ENCODE data around the gene DEPDC1B.
"Not testable (repeated sequence)": the region's sequence is repeated elsewhere in the genome, so short reads cannot be mapped to it uniquely, and the experiment has no call there.

Gene DEPDC1B

GRCh38 chr5:60639544-60639943, 60.4 kb downstream of the DEPDC1B start:
- no peak for DNase-seq

- DNase-seq, result no peak
Observed at GRCh38 chr5:60638300-60638699, 61.7 kb downstream of the DEPDC1B start.

DNA sequence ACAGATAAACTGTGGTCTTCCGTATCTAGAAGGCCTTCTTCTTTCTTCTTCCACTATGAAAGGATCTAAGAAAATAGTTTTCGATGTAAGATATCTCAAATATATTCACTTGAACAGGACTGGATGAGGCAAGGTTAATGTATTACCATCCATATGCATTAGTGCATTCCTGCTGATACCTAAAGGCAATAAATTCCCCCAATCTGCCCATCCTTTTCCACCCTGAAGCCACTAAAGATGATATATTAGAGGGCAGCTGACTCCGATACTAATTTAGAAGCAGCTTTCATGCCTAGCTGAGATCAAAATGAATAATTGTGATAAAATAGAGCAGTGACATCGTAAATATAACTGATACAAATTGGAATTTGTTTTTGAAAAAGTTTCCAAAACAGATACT, 63.3 kb downstream of the DEPDC1B start:
- no peak for DNase-seq

- no peak for DNase-seq
Observed at GRCh38 chr5:60636001-60636400, 64.0 kb downstream of the DEPDC1B start.

GRCh38 chr5:60634051-60634450, 65.9 kb downstream of the DEPDC1B start:
- DNase-seq, result no peak

DNA sequence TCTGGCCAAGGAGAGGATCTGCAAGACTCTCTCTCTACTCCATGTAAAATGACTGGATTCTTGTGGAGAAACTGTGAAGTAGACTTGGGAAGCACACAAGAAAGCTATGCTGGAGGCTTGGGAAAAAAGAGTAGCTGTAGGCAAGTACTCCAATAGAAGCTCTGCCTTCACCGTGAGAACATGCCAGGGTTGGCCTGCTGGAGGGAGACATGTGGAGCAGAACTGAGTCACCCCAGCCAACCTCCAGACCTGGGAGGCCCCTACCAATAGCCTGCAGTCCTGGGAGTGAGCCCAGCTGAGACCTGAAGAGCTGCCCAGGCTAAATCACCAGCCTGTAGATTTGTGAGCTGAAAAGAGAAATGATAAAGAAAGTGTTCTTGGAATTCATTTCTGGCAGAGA, 66.6 kb downstream of the DEPDC1B start:
- DNase-seq, result no peak

DNA sequence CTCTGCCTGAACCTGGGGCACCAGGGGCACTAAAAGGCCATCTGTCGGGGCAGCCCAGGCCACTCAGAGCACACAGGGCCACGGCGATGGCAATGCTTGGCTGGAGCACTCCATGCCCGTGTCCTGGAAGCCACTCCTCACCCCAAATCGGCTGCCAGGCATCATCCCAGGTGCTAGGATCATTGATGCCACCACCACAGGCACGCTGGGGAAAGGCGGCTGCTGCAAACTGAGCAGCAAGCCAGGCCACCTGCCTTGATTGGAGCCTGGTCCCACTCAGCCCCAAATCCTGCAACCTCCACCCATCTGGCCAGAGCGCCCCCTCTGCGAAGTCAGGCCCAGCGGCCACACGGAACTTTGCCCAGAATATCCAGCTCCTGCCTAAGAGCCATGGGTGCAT, 67.8 kb downstream of the DEPDC1B start:
- DNase-seq, result no peak

GRCh38 chr5:60630836-60631235, 69.1 kb downstream of the DEPDC1B start:
- DNase-seq, result no peak

DNA sequence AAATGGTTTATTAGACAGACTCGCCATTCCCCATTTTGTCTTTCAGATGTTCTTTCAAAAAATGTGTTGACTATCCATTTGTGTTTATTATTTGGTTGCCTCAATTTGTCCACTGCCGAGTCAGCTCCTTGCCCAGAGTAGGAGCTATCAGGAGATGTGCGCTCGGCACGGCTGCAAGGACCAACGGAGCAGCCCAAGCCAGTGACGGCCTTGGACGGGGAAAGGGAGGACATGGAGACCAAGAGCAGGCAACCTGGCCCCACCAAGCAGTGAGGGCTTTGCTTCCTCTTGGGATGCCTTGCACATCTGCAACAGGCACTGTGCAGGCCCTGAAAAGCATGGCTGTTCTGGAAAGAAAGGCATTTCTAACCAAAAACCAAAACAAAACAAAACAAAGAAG, 69.8 kb downstream of the DEPDC1B start:
- no peak for DNase-seq

DNA sequence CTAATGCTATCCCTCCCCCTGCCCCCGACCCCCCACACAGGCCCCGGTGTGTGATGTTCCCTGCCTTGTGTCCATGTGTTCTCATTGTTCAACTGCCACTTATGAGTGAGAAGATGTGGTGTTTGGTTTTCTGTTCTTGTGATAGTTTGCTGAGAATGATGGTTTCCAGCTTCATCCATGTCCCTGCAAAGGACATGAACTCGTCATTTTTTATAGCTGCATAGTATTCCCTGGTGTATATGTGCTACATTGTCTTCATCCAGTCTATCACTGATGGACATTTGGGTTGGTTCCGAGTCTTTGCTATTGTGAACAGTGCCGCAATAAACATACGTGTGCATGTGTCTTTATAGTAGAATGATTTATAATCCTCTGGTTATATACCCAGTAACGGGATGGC, 75.1 kb downstream of the DEPDC1B start:
- DNase-seq, result not testable (repeated sequence)

DNA sequence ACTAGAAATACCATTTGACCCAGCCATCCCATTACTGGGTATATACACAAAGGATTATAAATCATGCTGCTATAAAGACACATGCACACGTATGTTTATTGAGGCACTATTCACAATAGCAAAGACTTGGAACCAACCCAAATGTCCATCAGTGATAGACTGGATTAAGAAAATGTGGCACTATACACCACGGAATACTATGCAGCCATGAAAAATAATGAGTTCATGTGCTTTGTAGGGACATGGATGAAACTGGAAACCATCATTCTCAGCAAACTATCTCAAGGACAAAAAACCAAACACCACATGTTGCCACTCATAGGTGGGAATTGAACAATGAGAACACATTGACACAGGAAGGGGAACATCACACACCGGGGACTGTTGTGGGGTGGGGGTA, 79.2 kb downstream of the DEPDC1B start:
- DNase-seq, result not testable (repeated sequence)

- DNase-seq, result no peak
Observed at GRCh38 chr5:60613826-60614225, 86.1 kb downstream of the DEPDC1B start.

GRCh38 chr5:60611099-60611740, 88.7 kb downstream of the DEPDC1B start:
- DNase-seq, result no peak

GRCh38 chr5:60604771-60605170, 95.2 kb downstream of the DEPDC1B start:
- no peak for DNase-seq

- no peak for DNase-seq
Observed at GRCh38 chr5:60598424-60598823, 101.5 kb downstream of the DEPDC1B start.

- DNase-seq, result no peak
Observed at GRCh38 chr5:60597572-60598320, 102.2 kb downstream of the DEPDC1B start.

DNA sequence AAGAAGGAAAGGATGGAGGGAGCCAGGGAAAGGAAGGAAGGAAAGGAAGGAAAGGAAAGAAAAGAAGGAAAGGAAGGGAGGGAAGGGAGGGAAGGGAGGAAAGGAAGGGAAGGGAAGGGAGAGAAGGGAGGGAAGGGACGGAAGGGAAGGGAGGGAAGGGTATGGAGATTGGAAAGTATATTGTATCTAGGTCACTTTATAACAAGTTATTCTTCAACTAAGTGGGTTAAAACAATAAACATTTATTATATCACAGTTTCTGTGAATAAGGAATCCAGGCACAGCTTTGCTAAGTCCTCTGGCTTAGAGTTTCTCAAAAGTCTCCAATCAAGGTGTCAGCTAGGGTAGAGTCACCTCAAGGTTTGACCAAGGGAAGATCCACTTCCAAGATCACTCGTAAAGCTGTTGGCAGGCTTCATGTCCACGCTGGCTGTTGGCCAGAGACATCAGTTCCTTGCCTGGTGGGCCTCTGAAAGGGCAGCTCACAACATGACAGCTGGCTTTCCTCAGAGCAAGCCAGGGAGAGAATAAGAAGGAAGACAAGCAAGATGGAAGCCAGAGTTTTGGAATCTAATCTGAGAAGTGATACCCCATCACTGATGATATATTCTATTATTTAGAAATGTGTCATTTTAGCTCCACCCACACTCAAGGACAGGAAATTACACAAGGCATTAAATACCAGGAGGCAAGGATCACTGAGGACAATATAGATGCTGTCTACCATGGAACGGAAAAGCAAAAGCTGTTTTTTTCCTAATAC, 105.1 kb downstream of the DEPDC1B start:
- no peak for DNase-seq

- no peak for DNase-seq
Observed at GRCh38 chr5:60590172-60590571, 109.8 kb downstream of the DEPDC1B start.

GRCh38 chr5:60587312-60587711, 112.7 kb downstream of the DEPDC1B start:
- DNase-seq, result not testable (repeated sequence)

DNA sequence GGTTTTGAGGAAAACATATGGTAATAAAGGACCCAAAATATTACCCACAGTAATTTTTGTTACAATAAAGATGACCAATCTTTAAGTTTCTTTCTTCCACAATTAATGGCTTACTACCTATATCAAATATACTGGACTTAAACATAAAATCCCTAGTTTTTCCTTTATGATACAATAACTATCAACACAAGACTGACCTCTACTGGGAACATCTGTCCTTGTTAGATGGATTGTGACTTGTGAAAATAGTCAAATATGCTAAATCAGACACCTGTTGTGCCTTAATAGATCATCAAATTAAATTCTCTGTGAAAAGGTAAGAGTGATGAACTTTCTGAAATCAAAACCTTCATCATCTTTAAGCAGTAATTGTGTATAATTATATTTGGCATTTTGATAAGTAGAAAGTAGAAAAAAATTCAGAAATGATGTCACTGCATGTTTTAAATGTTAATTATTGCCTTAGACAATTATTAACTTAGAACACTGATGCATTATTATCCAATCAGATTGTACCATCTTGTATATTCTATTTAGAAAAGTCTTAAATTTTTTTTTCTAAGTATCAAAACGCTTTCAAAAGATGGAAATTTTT, 113.6 kb downstream of the DEPDC1B start:
- DNase-seq, result no peak

GRCh38 chr5:60585618-60586017, 114.3 kb downstream of the DEPDC1B start:
- DNase-seq, result no peak

DNA sequence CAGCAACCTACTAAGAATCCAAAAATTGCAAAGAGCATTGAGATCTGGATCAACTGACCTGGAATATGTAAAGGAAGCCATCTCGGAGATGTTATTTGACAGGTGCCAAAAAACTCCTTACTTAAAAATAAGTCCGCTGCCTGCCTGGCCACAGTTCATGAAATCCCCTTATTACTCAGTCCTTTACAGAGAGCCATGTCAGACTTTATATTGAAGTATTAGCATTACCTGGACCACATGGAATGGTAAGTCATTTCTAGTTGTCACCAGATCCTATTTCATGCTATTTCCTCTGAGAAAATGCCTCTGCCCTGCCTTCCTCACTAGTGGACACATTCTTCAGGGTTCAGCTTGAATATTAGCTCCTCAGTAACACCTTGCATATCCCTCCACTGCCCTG, 115.7 kb downstream of the DEPDC1B start:
- no peak for DNase-seq

GRCh38 chr5:60583616-60584015, 116.3 kb downstream of the DEPDC1B start:
- no peak for DNase-seq

DNA sequence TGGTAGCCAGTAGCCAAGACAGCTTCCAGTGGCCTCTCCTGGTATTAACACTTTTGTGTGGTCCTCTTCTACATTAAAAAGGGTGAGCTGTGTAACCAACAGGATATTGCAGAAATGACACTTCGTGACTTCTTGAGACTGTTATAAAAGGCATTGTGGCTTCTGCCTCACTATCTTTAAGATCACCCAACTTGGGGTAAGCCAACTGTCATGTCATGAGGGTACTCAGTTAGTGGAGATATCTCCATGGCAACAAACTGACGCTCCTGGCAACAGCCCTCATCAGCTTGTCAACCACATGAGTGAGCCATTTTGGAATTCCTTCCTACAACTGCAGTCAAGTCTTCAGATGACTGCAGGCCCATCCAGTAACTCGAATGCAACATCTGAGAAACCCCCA, 121.7 kb downstream of the DEPDC1B start:
- DNase-seq, result no peak

All from stimulated activated CD4-positive, alpha-beta T cell treated with anti-CD3 and anti-CD28 coated beads, Interleukin-2, amount 100 ng/mL, for 24 hours (primary cell).